ENCODE measurements around the gene ABCA4.

- TF ChIP-seq CTCF (IDR thresholded peaks at IDR 0.05) (no peak), POLR2AphosphoS5 (IDR thresholded peaks at IDR 0.05) (no peak)
These were observed 22.3 kb upstream of the ABCA4 start for GRCh38 chr1:94143173-94143808.
